ENCODE results near the gene LOX.

Gene LOX

GRCh38 chr5:122050959-122051358, 27.1 kb downstream of the LOX start:
- no peak for DNase-seq

GRCh38 chr5:122040636-122041302, 37.3 kb downstream of the LOX start:
- DNase-seq = no peak

- DNase-seq = no peak
Measured at GRCh38 chr5:122036326-122036725, 41.7 kb downstream of the LOX start.

- no peak for DNase-seq
Measured at GRCh38 chr5:122035913-122036312, 42.1 kb downstream of the LOX start.

GRCh38 chr5:122031836-122032235, 46.2 kb downstream of the LOX start:
- DNase-seq = no peak

- DNase-seq = no peak
Measured at GRCh38 chr5:122030251-122030650, 47.8 kb downstream of the LOX start.

- DNase-seq = no peak
Measured at GRCh38 chr5:122029818-122030217, 48.2 kb downstream of the LOX start.

GRCh38 chr5:122022966-122023365, 55.1 kb downstream of the LOX start:
- no peak for DNase-seq

- DNase-seq = no peak
Measured at GRCh38 chr5:122019919-122020590, 58.0 kb downstream of the LOX start.

- no peak for DNase-seq
Measured at GRCh38 chr5:122015471-122015870, 62.6 kb downstream of the LOX start.

GRCh38 chr5:122014236-122014935, 63.7 kb downstream of the LOX start:
- DNase-seq = no peak

All from cerebellar nuclear complex (tissue), 1 donor.